GM12878 (cell line): ENCODE data around the gene CYBB. TPM values are rescaled to one million over a fixed set of nuclear protein-coding genes. Genes with fewer than 3 reads are reported as not detected.

Source experiments
- ATAC-seq: fragments of 200-7000 bp; cut with Tn5 transposase; 3 replicates; pipeline ENCODE4 v1.9.1; 2020; ENCODE audit warnings: mild to moderate bottlenecking, moderate library complexity
- Bru-seq: library from RNA; stranded (reverse); fragments of 400-500 nt; gene quantifications from one replicate; lab custom pipeline; 2021; lab: Mats Ljungman, UMichigan
- BruChase-seq, 2 experiments: library from RNA; stranded (reverse); fragments of 400-500 nt; gene quantifications; one replicate each; lab custom pipeline; 2021; lab: Mats Ljungman, UMichigan
- BruUV-seq: library from RNA; stranded (reverse); fragments of 400-500 nt; replicated peaks from 2 replicates; lab custom pipeline; 2021; lab: Mats Ljungman, UMichigan
- CTCF ChIA-PET: fragments of 300-600 bp; sonication (Branson Sonifier 250); formaldehyde crosslinking; extraction: SDS; loops from one replicate; lab custom pipeline; 2021; ENCODE audit warnings: inconsistent platforms; lab: Yijun Ruan, JAX
- POLR2A ChIA-PET: fragments of 350-600 bp; formaldehyde crosslinking; extraction: SDS; loops from one replicate; lab custom pipeline; 2021; ENCODE audit warnings: inconsistent platforms; lab: Charles Lee
- RAD21 ChIA-PET: fragments of 300-600 bp; sonication (Branson Sonifier 250); formaldehyde crosslinking; loops from one replicate; lab custom pipeline; 2023; ENCODE audit warnings: antibody characterized with exemption; ENCODE audit not compliant: unreplicated experiment; lab: Charles Lee
- SMC1A ChIA-PET: fragments of 300-600 bp; sonication (Branson Sonifier 250); formaldehyde crosslinking; loops from one replicate; lab custom pipeline; 2023; ENCODE audit not compliant: unreplicated experiment, uncharacterized antibody; lab: Charles Lee
- DNase-seq: peaks from one replicate; pipeline ENCODE4 v3.0.0-alpha.2; 2011; ENCODE audit warnings: low read depth, low spot score
- FAIRE-seq: peaks from 3 replicates; lab custom pipeline; 2011; peaks lifted over from hg19 to GRCh38; lab: Jason Lieb, UNC
- H2AFZ ChIP-seq: 2 replicates; pipeline ENCODE4 v1.6.0; 2011; ENCODE audit warnings: low read depth, low read length, control low read depth; ENCODE audit not compliant: control insufficient read depth
- H3K27ac ChIP-seq: 2 replicates; pipeline ENCODE4 v1.5.1; 2011; ENCODE audit warnings: control low read depth; ENCODE audit not compliant: control insufficient read depth, insufficient read depth
- H3K27me3 ChIP-seq, 2 experiments: replicated peaks in 1 of 2; 2 replicates each; pipeline versions ENCODE4 v1.6.0 to v1.6.1; 2011; ENCODE audit warnings: low read length in 1 of 2; ENCODE audit not compliant: control insufficient read depth in 2 of 2, insufficient read depth in 2 of 2
- H3K36me3 ChIP-seq, 2 experiments: 2 replicates each; pipeline ENCODE4 v1.5.1; 2011; ENCODE audit warnings: low read length in 1 of 2; ENCODE audit not compliant: control insufficient read depth in 2 of 2, insufficient read depth in 2 of 2
- H3K4me1 ChIP-seq: 2 replicates; pipeline ENCODE4 v1.6.1; 2011; ENCODE audit warnings: mild to moderate bottlenecking, low read length, moderate library complexity, mixed read lengths; ENCODE audit not compliant: control insufficient read depth, insufficient read depth
- H3K4me2 ChIP-seq: 2 replicates; pipeline ENCODE4 v1.6.0; 2011; ENCODE audit warnings: control low read depth; ENCODE audit not compliant: control insufficient read depth, insufficient read depth
- H3K4me3 ChIP-seq: fragments of 200-600 bp; sonication (generic); 2 replicates; pipeline ENCODE4 v1.5.1; 2016
- H3K79me2 ChIP-seq: 2 replicates; pipeline ENCODE4 v1.6.0; 2011; ENCODE audit warnings: low read length; ENCODE audit not compliant: control insufficient read depth, insufficient read depth
- H3K9ac ChIP-seq: 2 replicates; pipeline ENCODE4 v1.8.0; 2011; ENCODE audit warnings: low read length, control low read depth, mixed read lengths; ENCODE audit not compliant: control insufficient read depth, insufficient read depth
- H3K9me3 ChIP-seq: replicated peaks from 3 replicates; pipeline ENCODE4 v1.5.1; 2011; ENCODE audit warnings: mild to moderate bottlenecking, low read length; ENCODE audit not compliant: control insufficient read depth, insufficient read depth
- H4K20me1 ChIP-seq: 2 replicates; pipeline ENCODE4 v1.6.0; 2011; ENCODE audit not compliant: control insufficient read depth, insufficient read depth
- BCL3 ChIP-seq: IDR thresholded peaks from 2 replicates; pipeline ENCODE4 v1.6.1; 2011; ENCODE audit warnings: borderline replicate concordance, low read depth, mild to moderate bottlenecking, moderate library complexity, low read length; ENCODE audit not compliant: insufficient read depth, poor library complexity, severe bottlenecking
- MTA2 ChIP-seq: fragments of 450-650 bp; IDR thresholded peaks from 2 replicates; pipeline ENCODE4 v1.6.1; 2016; ENCODE audit warnings: low read depth, mild to moderate bottlenecking, moderate library complexity
- POLR2A ChIP-seq: IDR thresholded peaks from 2 replicates; pipeline ENCODE4 v1.6.1; 2011; ENCODE audit warnings: low read depth, mild to moderate bottlenecking, low read length
- POLR2AphosphoS5 ChIP-seq: IDR thresholded peaks from 2 replicates; pipeline ENCODE4 v1.6.1; 2011; ENCODE audit warnings: mild to moderate bottlenecking, low read length, inconsistent platforms
- SPI1 ChIP-seq: IDR thresholded peaks from 2 replicates; pipeline ENCODE4 v1.6.1; 2011; ENCODE audit warnings: low read depth, mild to moderate bottlenecking, low read length, moderate library complexity, borderline replicate concordance; ENCODE audit not compliant: insufficient read depth
- ZNF622 ChIP-seq: fragments of 450-650 bp; IDR thresholded peaks from 2 replicates; pipeline ENCODE4 v1.6.1; 2017; ENCODE audit warnings: mild to moderate bottlenecking, inconsistent platforms
- WGBS: methylation state at CpG from one replicate; pipeline ENCODE4 v1.1.6; 2016; ENCODE audit warnings: low lambda C conversion rate; ENCODE audit not compliant: insufficient replicate concordance, insufficient coverage; ENCODE audit errors: missing lambda C conversion rate; 5-methylcytosine and 5-hydroxymethylcytosine counted together
- in situ Hi-C: fragments of 300-500 bp; cut with MboI; formaldehyde crosslinking; loops from 9 replicates; pipeline ENCODE4 v1.14.3; 2018; ENCODE audit warnings: mixed read lengths
- intact Hi-C: fragments of 100-400 bp; cut with micrococcal nuclease; formaldehyde crosslinking; loops from one replicate; pipeline ENCODE4 v1.14.2; 2022; ENCODE audit not compliant: unreplicated experiment
- long read RNA-seq, 2 experiments: library from polyadenylated mRNA; unstranded; transcript quantifications; one replicate each; pipeline ENCODE4 v2.0.0, GENCODE V29; 2019 to 2020
- polyA minus RNA-seq, 3 experiments: library from RNA; depleted of rRNA, polyadenylated mRNA; stranded (reverse); fragments of >200 nt; gene quantifications; 2 replicates each; pipeline ENCODE4 v1.2.3, GENCODE V29; 2011
- polyA plus RNA-seq, 11 experiments: library from polyadenylated mRNA; depleted of rRNA in 4 of 11; unstranded in 6 of 11; stranded (reverse) in 5 of 11; fragments of >200 nt; fragmentation: Nextera tagmentation in 4 of 11; fragmentation: Illumina TruSeq in 1 of 11; extraction: Ambion mirVana in 4 of 11; extraction: Trizol in 1 of 11; gene quantifications; 1 replicate in 1 of 11; 2 replicates in 10 of 11; pipeline versions ENCODE4 v1.2.1 to v1.2.3, GENCODE V29; 2011 to 2016; ENCODE audit warnings: inconsistent platforms in 2 of 11, missing spikeins in 2 of 11, low read depth in 1 of 11
- total RNA-seq, 4 experiments: library from RNA; depleted of rRNA in 3 of 4; stranded (reverse); fragments of >200 nt in 3 of 4; fragmentation: Illumina TruSeq in 1 of 4; extraction: Trizol in 1 of 4; gene quantifications; 2 replicates each; pipeline versions ENCODE4 v1.2.1 to v1.2.3, GENCODE V29; 2013 to 2021
- TF ChIP-seq, protein P1 (sequence below): IDR thresholded peaks from 2 replicates; pipeline ENCODE4 v1.6.1; 2012; ENCODE audit warnings: improper control_type of control experiment, low read depth, low read length; ENCODE audit not compliant: insufficient replicate concordance

CYBB gene
- 65.7 and 67.4 TPM in 2 replicates for total RNA-seq (2013; cell fraction: nucleolus; rRNA removed)
- 30.0 and 33.1 TPM in 2 replicates for total RNA-seq (2014; rRNA removed)
- 39.9 and 41.1 TPM in 2 replicates for total RNA-seq (2014; rRNA removed; fragmentation: Illumina TruSeq; extraction: Trizol)
- 30.2 and 32.4 TPM in 2 replicates for total RNA-seq (2021)
- polyA plus RNA-seq (2011; ENCODE audit: low read depth), result 25.8 TPM
- 73.9 and 95.7 TPM in 2 replicates for polyA plus RNA-seq (2011; rRNA removed)
- polyA plus RNA-seq (2011; cell fraction: cytosol; rRNA removed), result 33.4 and 34.5 TPM in 2 replicates
- polyA plus RNA-seq (2011; cell fraction: nucleus; rRNA removed), result 64.2 and 77.9 TPM in 2 replicates
- polyA plus RNA-seq (2012), result 30.6 and 32.9 TPM in 2 replicates
- 34.4 and 41.9 TPM in 2 replicates for polyA plus RNA-seq (2014; fragmentation: Illumina TruSeq; extraction: Trizol)
- polyA plus RNA-seq (2014; fragmentation: Nextera tagmentation; extraction: Ambion mirVana), result 10 to 100 TPM; 12.0 to 12.3 TPM
- polyA plus RNA-seq (2014; rRNA removed), result 18.6 and 19.7 TPM in 2 replicates
- 1 to 10 TPM; 6.2 to 6.5 TPM for polyA plus RNA-seq (2016; fragmentation: Nextera tagmentation; extraction: Ambion mirVana)
- 93.5 and 121 TPM in 2 replicates for polyA minus RNA-seq (2011; rRNA and poly(A)+ RNA removed)
- polyA minus RNA-seq (2011; cell fraction: cytosol; rRNA and poly(A)+ RNA removed), result 30.1 and 41.7 TPM in 2 replicates
- polyA minus RNA-seq (2011; cell fraction: nucleus; rRNA and poly(A)+ RNA removed), result 28.0 and 33.8 TPM in 2 replicates
- Bru-seq, nascent RNA, result percentile 90 among the genes with signal in this experiment
- BruChase-seq, experiment 1, labeled RNA remaining after a 6-hour chase, result percentile 98 among the genes with signal in this experiment
- percentile 98 among the genes with signal in this experiment for BruChase-seq, experiment 2, labeled RNA remaining after a 2-hour chase
- long read RNA-seq, experiment 1, full-length matches to known transcripts, result 17 of 31 reads
- long read RNA-seq, experiment 1, partial matches to known transcripts, result 10 of 31 reads
- long read RNA-seq, experiment 1, other reads (novel, unspliced or antisense), result 4 of 31 reads
- long read RNA-seq, experiment 2, full-length matches to known transcripts, result 232 of 314 reads
- long read RNA-seq, experiment 2, partial matches to known transcripts, result 60 of 314 reads
- long read RNA-seq, experiment 2, other reads (novel, unspliced or antisense), result 22 of 314 reads

DNA sequence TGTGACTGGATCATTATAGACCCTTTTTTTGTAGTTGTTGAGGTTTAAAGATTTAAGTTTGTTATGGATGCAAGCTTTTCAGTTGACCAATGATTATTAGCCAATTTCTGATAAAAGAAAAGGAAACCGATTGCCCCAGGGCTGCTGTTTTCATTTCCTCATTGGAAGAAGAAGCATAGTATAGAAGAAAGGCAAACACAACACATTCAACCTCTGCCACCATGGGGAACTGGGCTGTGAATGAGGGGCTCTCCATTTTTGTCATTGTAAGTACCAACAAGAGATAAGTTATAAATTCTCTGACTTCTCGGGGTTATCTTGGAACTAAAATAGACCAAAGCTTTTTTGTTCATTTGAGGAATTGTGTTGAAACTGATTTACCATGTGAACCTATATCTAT lies at the start of gene CYBB:
TSS of gene CYBB (plus strand) at position 203 of the 400 bp plus-strand sequence. CDS start at position 222, 19 bp downstream.
- ATAC-seq (peak; percentile 30), DNase-seq (no peak), FAIRE-seq (no peak)
- BruUV-seq, result no TSS peak
- TF ChIP-seq POLR2A (peak; percentile 45; the same call in 1 of the 2 replicates), POLR2AphosphoS5 (peak; percentile 66), BCL3 (no peak), SPI1 (peak; percentile 62; the same call in 1 of the 2 replicates), MTA2 (peak; percentile 25; the same call in 1 of the 2 replicates), ZNF622 (no peak)
- TF ChIP-seq, protein P1, sequence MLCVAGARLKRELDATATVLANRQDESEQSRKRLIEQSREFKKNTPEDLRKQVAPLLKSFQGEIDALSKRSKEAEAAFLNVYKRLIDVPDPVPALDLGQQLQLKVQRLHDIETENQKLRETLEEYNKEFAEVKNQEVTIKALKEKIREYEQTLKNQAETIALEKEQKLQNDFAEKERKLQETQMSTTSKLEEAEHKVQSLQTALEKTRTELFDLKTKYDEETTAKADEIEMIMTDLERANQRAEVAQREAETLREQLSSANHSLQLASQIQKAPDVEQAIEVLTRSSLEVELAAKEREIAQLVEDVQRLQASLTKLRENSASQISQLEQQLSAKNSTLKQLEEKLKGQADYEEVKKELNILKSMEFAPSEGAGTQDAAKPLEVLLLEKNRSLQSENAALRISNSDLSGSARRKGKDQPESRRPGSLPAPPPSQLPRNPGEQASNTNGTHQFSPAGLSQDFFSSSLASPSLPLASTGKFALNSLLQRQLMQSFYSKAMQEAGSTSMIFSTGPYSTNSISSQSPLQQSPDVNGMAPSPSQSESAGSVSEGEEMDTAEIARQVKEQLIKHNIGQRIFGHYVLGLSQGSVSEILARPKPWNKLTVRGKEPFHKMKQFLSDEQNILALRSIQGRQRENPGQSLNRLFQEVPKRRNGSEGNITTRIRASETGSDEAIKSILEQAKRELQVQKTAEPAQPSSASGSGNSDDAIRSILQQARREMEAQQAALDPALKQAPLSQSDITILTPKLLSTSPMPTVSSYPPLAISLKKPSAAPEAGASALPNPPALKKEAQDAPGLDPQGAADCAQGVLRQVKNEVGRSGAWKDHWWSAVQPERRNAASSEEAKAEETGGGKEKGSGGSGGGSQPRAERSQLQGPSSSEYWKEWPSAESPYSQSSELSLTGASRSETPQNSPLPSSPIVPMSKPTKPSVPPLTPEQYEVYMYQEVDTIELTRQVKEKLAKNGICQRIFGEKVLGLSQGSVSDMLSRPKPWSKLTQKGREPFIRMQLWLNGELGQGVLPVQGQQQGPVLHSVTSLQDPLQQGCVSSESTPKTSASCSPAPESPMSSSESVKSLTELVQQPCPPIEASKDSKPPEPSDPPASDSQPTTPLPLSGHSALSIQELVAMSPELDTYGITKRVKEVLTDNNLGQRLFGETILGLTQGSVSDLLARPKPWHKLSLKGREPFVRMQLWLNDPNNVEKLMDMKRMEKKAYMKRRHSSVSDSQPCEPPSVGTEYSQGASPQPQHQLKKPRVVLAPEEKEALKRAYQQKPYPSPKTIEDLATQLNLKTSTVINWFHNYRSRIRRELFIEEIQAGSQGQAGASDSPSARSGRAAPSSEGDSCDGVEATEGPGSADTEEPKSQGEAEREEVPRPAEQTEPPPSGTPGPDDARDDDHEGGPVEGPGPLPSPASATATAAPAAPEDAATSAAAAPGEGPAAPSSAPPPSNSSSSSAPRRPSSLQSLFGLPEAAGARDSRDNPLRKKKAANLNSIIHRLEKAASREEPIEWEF, result peak; percentile 71
- ChIA-PET CTCF (interaction anchor here (1.0 to 9.6 kb wide), 6 partner anchors 14 to 45 kb away, joined by 3 to 73 read pairs (median 7); no protein-coding TSS in a partner anchor), RAD21 (interaction anchor here (0.8 to 14.7 kb wide), 6 partner anchors 8 to 44 kb away, joined by 3 to 183 read pairs (median 16); no protein-coding TSS in a partner anchor), POLR2A (interaction anchor here (0.9 to 3.5 kb wide), 4 partner anchors 16 to 35 kb away, joined by 3 to 19 read pairs (median 4); no protein-coding TSS in a partner anchor), SMC1A (interaction anchor here (1.6 to 15.2 kb wide), 7 partner anchors 17 to 46 kb away, joined by 3 to 157 read pairs (median 26); no protein-coding TSS in a partner anchor)
- no peaks in the 10 kb centered on the region for H3K9me3 ChIP-seq
- no peaks in the 10 kb centered on the region for H3K27me3 ChIP-seq
- peak within 1 kb of the TSS; percentile 72 for H3K9ac ChIP-seq
- H3K27ac ChIP-seq, result peak within 1 kb of the TSS; percentile 62
- H4K20me1 ChIP-seq, result no peaks in the 10 kb centered on the region
- intact Hi-C loops (loop anchor here (5.0 to 10.0 kb wide), 2 partner anchors 37 to 495 kb away; no protein-coding TSS in a partner anchor), in situ Hi-C loops (no loop called here)
- no peaks in the 10 kb centered on the region for H3K36me3 ChIP-seq
- peaks cover 22% of the 10 kb centered on the region for H3K4me1 ChIP-seq
- 0% methylated on average over 2 of the region's 2 CpGs for WGBS
- H3K4me3 ChIP-seq, result peak within 1 kb of the TSS; percentile 64
- peaks cover 40% of the 10 kb centered on the region for H3K79me2 ChIP-seq
- no peak within 1 kb of the TSS for H2AFZ ChIP-seq
- peak within 1 kb of the TSS; percentile 49; the same call in 1 of the 2 replicates for H3K4me2 ChIP-seq
